HTERT RPE-1 (cell line): Measurements from ENCODE around the gene USP54.

Source experiments
- in situ Hi-C: fragments of 300-500 bp; cut with MboI; formaldehyde crosslinking; loops from 4 replicates; pipeline ENCODE4 v1.14.3; 2020; ENCODE audit warnings: low sequenced_read_pairs

USP54 gene

GRCh38 chr10:73471226-73471625, 119.9 kb downstream of the USP54 start:
- in situ Hi-C loops: no loop called here

- in situ Hi-C loops: no loop called here
These were observed 121.6 kb downstream of the USP54 start for GRCh38 chr10:73469579-73469978.

GRCh38 chr10:73467206-73467605, 123.9 kb downstream of the USP54 start:
- in situ Hi-C loops: no loop called here

- in situ Hi-C loops: no loop called here
These were observed 125.0 kb downstream of the USP54 start for GRCh38 chr10:73465978-73466726.

- in situ Hi-C loops: no loop called here
These were observed 130.2 kb downstream of the USP54 start for GRCh38 chr10:73460897-73461296.

GRCh38 chr10:73459683-73460314, 131.3 kb downstream of the USP54 start:
- in situ Hi-C loops: no loop called here

GRCh38 chr10:73456187-73456890, 134.8 kb downstream of the USP54 start:
- in situ Hi-C loops: no loop called here

GRCh38 chr10:73449113-73449512, 142.0 kb downstream of the USP54 start:
- in situ Hi-C loops: no loop called here

GRCh38 chr10:73448384-73448783, 142.8 kb downstream of the USP54 start:
- in situ Hi-C loops: no loop called here
